GM18873 (cell line): ENCODE measurements around the gene MIA.
"Not testable (repeated sequence)": the region's sequence is repeated elsewhere in the genome, so short reads cannot be mapped to it uniquely, and the experiment has no call there.

Source experiments
- ATAC-seq: cut with Tn5 transposase; IDR thresholded peaks from one replicate; pipeline ENCODE4 v1.9.1; 2021; ENCODE audit warnings: mild to moderate bottlenecking, moderate library complexity, moderate number of reproducible peaks; ENCODE audit not compliant: unreplicated experiment, low FRiP score

MIA gene

GRCh38 chr19:40750058-40750873 is 25.1 kb upstream of the MIA start, which contains the start of gene ACTMAP:
Gene ACTMAP, minus strand, starts transcription at chr19:40750477. Its CDS starts 674 bp downstream, at chr19:40749803.
- peak; percentile 83 for ATAC-seq

DNA sequence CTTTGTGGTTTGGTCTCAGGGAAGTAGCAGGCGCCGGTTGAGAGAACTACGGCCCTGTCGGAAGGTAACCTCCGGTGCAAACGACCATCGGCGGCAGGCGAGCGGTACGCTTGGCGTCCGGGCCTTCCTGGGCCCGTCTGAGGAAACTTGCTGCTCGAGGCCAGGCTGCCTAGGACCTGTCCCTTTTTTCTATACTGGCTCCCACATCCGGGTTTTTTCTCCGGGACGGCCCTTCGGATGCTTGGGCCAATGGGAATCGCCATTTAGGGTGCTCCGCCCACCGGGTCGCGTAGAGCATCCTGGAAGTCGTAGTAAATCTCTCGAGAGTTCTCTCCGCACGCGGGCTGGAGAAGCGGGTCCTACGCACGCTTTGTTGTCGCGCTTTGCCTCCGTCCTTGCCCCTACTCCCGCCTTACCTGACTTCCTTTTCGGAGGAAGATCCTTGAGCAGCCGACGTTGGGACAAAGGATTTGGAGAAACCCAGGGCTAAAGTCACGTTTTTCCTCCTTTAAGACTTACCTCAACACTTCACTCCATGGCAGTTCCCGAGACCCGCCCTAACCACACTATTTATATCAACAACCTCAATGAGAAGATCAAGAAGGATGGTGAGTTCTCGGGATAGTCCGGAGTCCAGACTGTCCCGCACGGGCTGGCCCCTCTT is 24.3 kb upstream of the MIA start, which contains the start of gene SNRPA:
Gene SNRPA (plus strand): TSS at position 330 of the 664 bp plus-strand sequence. CDS start 206 bp downstream, at position 536.
- peak; percentile 40 for ATAC-seq

DNA sequence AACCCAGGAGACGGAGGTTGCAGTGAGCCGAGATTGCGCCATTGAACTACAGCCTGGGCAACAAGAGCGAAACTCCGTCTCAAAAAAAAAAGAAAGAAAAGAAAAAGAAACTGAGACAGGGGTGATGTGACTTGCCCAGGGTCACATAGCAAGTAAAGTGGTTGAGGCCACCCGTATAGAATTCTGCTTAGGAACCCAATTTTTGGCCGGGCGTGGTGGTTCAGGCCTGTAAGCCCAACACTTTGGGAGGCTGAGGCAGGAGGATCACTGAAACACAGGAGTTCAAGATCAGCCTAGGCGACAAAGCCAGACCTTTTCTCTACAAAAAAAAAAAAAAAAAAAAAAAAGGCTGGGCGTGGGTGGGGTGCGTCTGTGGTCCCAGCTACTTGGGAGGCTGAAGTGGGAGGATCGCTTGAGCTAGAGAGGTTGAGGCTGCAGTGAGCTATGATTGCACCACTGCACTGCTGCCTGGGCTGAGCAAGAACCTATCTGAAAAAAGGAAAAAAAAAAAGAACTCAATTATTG is 23.0 kb upstream of the MIA start:
- no peak for ATAC-seq

- ATAC-seq, result no peak
These were observed 20.6 kb upstream of the MIA start for GRCh38 chr19:40754611-40755247.

DNA sequence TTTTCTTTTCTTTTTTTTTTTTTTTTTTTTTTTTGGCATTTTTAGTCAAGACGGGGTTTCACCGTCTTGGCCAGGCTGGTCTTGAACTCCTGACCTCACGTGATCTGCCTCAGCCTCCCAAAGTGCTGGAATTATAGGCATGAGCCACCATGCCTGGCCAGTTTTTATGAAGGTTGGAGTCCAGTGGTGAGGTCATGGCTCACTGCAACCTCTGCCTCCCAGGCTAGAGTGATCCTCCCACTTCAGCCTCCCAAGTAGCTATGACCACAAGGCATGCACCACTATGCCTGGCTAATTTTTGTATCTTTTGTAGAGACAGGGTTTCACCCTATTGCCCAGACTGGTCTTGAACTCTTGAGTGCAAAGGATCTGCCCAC is 20.1 kb upstream of the MIA start:
- no peak for ATAC-seq

- no peak for ATAC-seq
These were observed 19.5 kb upstream of the MIA start for GRCh38 chr19:40755791-40756190.

GRCh38 chr19:40756502-40757110 is 18.7 kb upstream of the MIA start:
- no peak for ATAC-seq

- no peak for ATAC-seq
These were observed 16.8 kb upstream of the MIA start for GRCh38 chr19:40758491-40758890.

DNA sequence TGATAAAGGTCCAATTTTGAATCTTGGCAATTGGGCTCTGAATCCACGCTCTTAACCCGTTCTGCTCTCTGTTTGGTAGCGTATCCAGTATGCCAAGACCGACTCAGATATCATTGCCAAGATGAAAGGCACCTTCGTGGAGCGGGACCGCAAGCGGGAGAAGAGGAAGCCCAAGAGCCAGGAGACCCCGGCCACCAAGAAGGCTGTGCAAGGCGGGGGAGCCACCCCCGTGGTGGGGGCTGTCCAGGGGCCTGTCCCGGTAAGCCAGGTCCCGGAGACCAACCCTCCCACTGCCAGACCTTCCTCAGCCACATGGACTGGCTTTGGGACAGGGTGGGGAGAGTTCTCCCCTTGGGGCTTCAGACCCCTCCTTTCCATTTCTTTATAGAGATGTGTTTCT is 16.0 kb upstream of the MIA start:
- no peak for ATAC-seq

- no peak for ATAC-seq
These were observed 12.4 kb upstream of the MIA start for GRCh38 chr19:40762754-40763470.

GRCh38 chr19:40763526-40763925 is 11.8 kb upstream of the MIA start:
- no peak for ATAC-seq

DNA sequence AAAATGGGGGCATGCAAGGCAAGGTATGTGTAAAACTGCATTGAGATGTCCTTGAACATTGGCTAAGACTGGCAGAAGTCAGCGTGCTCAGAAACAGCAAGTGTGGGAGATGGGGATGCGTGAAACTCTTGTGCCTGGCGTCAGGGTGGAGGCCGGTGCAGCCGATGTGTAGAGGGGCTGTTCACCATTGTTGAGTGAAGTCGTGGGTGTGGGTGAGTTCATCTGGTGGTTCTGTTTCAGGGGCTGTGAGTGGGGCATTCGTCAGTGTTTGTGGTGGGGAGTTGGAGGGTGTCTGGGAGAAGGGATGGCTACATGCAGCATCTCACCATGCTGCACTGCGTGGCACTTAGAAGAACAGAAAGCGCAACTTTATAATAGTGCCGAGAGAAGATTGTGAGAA is 11.4 kb upstream of the MIA start:
- ATAC-seq, result no peak

GRCh38 chr19:40766385-40766784 is 8.9 kb upstream of the MIA start:
- not testable (repeated sequence) for ATAC-seq

DNA sequence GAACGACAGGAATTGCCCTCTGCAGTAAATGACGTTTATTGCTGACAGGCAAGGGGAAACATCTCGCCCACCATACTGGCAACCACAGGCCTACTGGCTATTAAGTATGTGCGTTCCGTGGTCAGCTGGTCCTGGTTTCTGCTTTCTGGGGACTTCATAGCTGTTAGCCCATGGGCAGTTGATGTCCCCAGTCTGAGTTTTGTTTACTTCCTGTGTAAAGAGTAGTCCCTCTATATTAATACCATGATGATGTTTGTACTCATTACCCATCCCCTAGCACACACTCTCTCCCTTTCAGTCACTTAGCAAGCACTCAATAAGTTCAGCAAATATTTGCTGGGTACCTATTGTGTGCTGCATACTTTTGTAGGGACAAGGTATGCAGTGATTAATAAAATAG is 6.5 kb upstream of the MIA start:
- ATAC-seq, result no peak

GRCh38 chr19:40771101-40771862 is 4.0 kb upstream of the MIA start:
- not testable (repeated sequence) for ATAC-seq

DNA sequence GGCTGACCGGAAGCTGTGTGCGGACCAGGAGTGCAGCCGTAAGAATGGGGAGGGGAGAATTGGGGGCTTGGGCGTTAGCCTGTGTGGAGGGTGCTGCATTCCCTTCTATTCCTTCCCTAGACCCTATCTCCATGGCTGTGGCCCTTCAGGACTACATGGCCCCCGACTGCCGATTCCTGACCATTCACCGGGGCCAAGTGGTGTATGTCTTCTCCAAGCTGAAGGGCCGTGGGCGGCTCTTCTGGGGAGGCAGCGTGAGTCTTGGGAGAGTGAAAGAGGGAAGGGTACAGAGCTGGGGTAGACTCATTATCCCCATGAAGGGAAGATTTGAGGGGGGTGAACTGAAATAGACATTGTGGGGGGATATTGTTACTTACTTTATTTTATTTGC is 306 bp downstream of the MIA start:
- no peak for ATAC-seq

- no peak for ATAC-seq
These were observed 1.0 kb downstream of the MIA start for GRCh38 chr19:40776364-40776763.

DNA sequence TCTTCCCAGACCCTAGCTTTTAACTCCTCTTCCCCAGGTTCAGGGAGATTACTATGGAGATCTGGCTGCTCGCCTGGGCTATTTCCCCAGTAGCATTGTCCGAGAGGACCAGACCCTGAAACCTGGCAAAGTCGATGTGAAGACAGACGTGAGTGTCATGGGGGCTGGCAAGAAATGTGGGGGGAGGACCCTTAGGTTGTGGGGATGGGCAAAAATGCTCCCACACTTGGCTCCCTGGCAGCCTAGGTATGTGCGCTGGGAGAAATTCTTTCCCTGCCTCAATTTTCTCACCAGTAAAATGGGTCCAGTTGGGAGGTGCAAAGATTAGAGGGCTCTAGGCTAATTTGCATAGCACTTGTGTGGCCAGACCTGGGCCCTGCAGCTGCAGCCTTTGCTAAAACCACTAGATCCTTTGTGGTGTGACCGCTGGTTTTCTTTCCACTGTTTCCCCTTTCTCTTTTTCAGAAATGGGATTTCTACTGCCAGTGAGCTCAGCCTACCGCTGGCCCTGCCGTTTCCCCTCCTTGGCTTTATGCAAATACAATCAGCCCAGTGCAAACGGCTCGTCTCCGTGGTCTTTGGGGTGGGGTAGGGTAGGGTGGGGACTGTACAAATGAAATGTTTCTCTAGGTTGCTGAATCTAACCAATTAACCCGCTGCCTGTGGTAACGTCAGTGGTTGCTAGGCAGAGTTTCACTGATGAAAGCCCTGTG is 1.8 kb downstream of the MIA start:
- ATAC-seq, result peak; percentile 65

DNA sequence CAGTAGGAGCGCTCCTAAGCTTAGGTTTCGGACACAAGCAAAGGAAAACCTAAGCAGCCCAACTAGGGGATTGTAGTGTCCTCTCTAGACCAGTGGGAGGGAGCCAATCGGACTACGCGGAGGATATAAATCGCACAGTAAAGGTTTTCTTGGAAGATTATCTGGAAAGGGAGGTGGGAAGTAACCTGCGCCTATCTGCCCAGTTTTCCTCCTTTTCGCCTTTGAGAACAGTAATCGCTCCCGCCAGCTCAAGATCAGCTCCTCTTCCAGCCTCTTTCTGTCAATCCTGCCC is 2.3 kb downstream of the MIA start:
- ATAC-seq, result no peak
